Mucosa of descending colon (tissue), 3 donors: ENCODE results near the gene AHRR. TPM values are rescaled to one million over a fixed set of nuclear protein-coding genes. Genes with fewer than 3 reads are reported as not detected.
A peak's percentile ranks its signal among the peaks of the same experiment; 100 is the strongest.
"Not testable (repeated sequence)": the region's sequence is repeated elsewhere in the genome, so short reads cannot be mapped to it uniquely, and the experiment has no call there.

ENCODE experiments used
- ATAC-seq: fragments of 200-7000 bp; cut with Tn5 transposase; one replicate; pipeline ENCODE4 v1.9.1; 2020; ENCODE audit warnings: mild to moderate bottlenecking, moderate library complexity
- DNase-seq, 3 donors: peaks; one replicate each; pipeline ENCODE4 v3.0.0-alpha.2; 2020
- H3K36me3 ChIP-seq: fragments of 200-600 bp; one replicate; pipeline ENCODE4 v1.8.0; 2021; ENCODE audit warnings: low read depth, mild to moderate bottlenecking
- H3K4me1 ChIP-seq: fragments of 200-600 bp; one replicate; pipeline ENCODE4 v1.8.0; 2021; ENCODE audit warnings: low read depth, mild to moderate bottlenecking
- H3K4me3 ChIP-seq: fragments of 200-600 bp; one replicate; pipeline ENCODE4 v1.8.0; 2021; ENCODE audit warnings: mild to moderate bottlenecking
- H3K9me3 ChIP-seq: fragments of 200-600 bp; one replicate; pipeline ENCODE4 v1.8.0; 2021; ENCODE audit warnings: mild to moderate bottlenecking
- CTCF ChIP-seq: fragments of 200-600 bp; IDR thresholded peaks from one replicate; pipeline ENCODE4 v1.8.0; 2022; ENCODE audit warnings: antibody characterized with exemption, mild to moderate bottlenecking
- intact Hi-C, 2 donors: fragments of 100-400 bp; cut with DNase I in 1 of 2; cut with micrococcal nuclease in 1 of 2; formaldehyde crosslinking; loops; one replicate each; pipeline versions ENCODE4 v1.11.0 to v1.11.1; 2022; cut with DNase I, micrococcal nuclease
- total RNA-seq, 3 donors: library from RNA; stranded (reverse); fragmentation: NEBNext Ultra II Directional in 2 of 3; extraction: Animal tissue kit (Norgen Biotek cat#: 25700) in 2 of 3; gene quantifications; one replicate each; pipeline versions ENCODE4 v1.2.1 to v1.2.4, GENCODE V29; 2021 to 2023
- donor health status: DM: no; HTN: no; CAD: no; lungs with moderate emphysema.
- donor health status: DM: no; HTN: no; CAD: no.
- donor health status: DM: no; HTN: yes; CAD: no.

Gene AHRR
- total RNA-seq, 3 donors from 2014 or later: 2.0 to 3.2 (median 2.3) TPM

GRCh38 chr5:296207-296606 lies 25.3 kb upstream of the AHRR start:
- H3K36me3 ChIP-seq, intact Hi-C loops, H3K9me3 ChIP-seq, H3K4me1 ChIP-seq, H3K4me3 ChIP-seq, DNase-seq: not testable (repeated sequence)
- ATAC-seq: peak; percentile 45

- DNase-seq, H3K36me3 ChIP-seq, H3K9me3 ChIP-seq, H3K4me1 ChIP-seq, intact Hi-C loops, H3K4me3 ChIP-seq: not testable (repeated sequence)
- ATAC-seq: peak; percentile 35
These were observed 24.6 kb upstream of the AHRR start for GRCh38 chr5:296954-297353.

- H3K36me3 ChIP-seq, intact Hi-C loops, H3K9me3 ChIP-seq, ATAC-seq, H3K4me1 ChIP-seq, H3K4me3 ChIP-seq, DNase-seq: not testable (repeated sequence)
These were observed 24.1 kb upstream of the AHRR start for GRCh38 chr5:297448-297847.

- DNase-seq, H3K4me3 ChIP-seq, H3K4me1 ChIP-seq, H3K9me3 ChIP-seq, H3K36me3 ChIP-seq, intact Hi-C loops, ATAC-seq: not testable (repeated sequence)
These were observed 23.4 kb upstream of the AHRR start for GRCh38 chr5:297991-298736.

- ATAC-seq: no peak
- no peak overlapping the region for H3K4me3 ChIP-seq
- peaks cover 3% of the 10 kb centered on the region for H3K4me1 ChIP-seq
- no peaks in the 10 kb centered on the region for H3K36me3 ChIP-seq
- TF ChIP-seq CTCF: no peak
- intact Hi-C loops: no loop called here
- DNase-seq: no peak
- no peaks in the 10 kb centered on the region for H3K9me3 ChIP-seq
These were observed 22.8 kb upstream of the AHRR start for GRCh38 chr5:298737-299125.

- DNase-seq, intact Hi-C loops, H3K36me3 ChIP-seq, ATAC-seq, H3K4me1 ChIP-seq, H3K9me3 ChIP-seq, H3K4me3 ChIP-seq: not testable (repeated sequence)
These were observed 21.6 kb upstream of the AHRR start for GRCh38 chr5:299921-300320.

- DNase-seq, H3K4me1 ChIP-seq, intact Hi-C loops, H3K4me3 ChIP-seq, H3K9me3 ChIP-seq, ATAC-seq, H3K36me3 ChIP-seq: not testable (repeated sequence)
These were observed 20.7 kb upstream of the AHRR start for GRCh38 chr5:300691-301435.

- H3K9me3 ChIP-seq, ATAC-seq, H3K4me1 ChIP-seq, H3K36me3 ChIP-seq, intact Hi-C loops, H3K4me3 ChIP-seq: not testable (repeated sequence)
- peak in 1 of 3 donors; percentile 35 for DNase-seq
These were observed 19.1 kb upstream of the AHRR start for GRCh38 chr5:302416-302815.

- intact Hi-C loops: no loop called here
- H3K4me1 ChIP-seq: no peaks in the 10 kb centered on the region
These were observed 18.5 kb upstream of the AHRR start for GRCh38 chr5:302966-303365.

GRCh38 chr5:303741-304140 lies 17.8 kb upstream of the AHRR start:
- H3K4me3 ChIP-seq, intact Hi-C loops, H3K36me3 ChIP-seq, ATAC-seq, H3K4me1 ChIP-seq, H3K9me3 ChIP-seq: not testable (repeated sequence)
- DNase-seq: peak in 1 of 3 donors; percentile 31

More at GRCh38 chr5:302966-303365, 18.5 kb upstream of the AHRR start:
- ATAC-seq: peak; percentile 32
- no peak overlapping the region for H3K4me3 ChIP-seq
- no peak for DNase-seq
- no peak for TF ChIP-seq CTCF
- H3K9me3 ChIP-seq: no peaks in the 10 kb centered on the region
- no peaks in the 10 kb centered on the region for H3K36me3 ChIP-seq
